GM12874 (cell line): ENCODE data around the gene MRPL9.

ENCODE experiments used
- TF ChIP-seq, protein P1 (sequence below): IDR thresholded peaks from 2 replicates; pipeline ENCODE4 v1.5.1; 2011; ENCODE audit warnings: low read depth, mild to moderate bottlenecking, control low read depth, low read length, moderate library complexity; ENCODE audit not compliant: insufficient read depth

Gene MRPL9

DNA sequence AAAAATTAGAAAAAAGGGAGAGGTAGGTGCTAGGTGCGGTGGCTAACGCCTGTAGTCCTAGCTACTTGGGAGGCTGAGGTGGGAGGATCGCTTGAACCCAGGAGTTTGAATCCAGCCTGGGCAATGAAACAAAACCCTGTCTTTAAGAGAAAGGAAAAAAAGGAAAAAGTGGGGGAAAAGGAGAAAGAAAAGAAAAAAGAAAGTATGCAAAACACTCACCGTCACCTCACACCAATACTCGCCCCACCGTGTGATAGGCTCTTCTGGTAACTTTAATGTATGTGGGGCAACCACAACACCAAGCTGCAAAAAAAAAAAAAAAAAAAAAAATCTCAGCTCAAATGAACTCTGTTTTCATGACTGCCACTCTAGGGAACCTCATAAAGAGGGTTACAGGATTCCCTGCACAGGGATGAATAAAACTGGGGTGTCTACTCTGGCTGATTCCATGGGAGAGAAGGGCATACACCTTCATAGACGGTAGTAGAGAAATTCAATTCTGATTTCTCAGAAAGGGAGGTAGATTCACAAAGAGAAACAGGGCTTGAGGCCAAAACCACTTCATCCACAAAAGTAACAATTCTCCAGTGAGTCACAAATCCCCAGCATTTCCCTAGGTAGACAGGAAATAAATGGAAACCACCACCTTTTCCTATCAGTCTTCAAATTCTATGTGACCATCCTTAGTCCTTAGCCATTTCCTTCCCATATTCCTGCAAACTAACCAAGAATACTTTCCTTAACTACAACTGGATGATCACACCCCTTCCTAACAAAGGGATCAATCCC is 2.5 kb downstream of the MRPL9 start:
- TF ChIP-seq, protein P1, sequence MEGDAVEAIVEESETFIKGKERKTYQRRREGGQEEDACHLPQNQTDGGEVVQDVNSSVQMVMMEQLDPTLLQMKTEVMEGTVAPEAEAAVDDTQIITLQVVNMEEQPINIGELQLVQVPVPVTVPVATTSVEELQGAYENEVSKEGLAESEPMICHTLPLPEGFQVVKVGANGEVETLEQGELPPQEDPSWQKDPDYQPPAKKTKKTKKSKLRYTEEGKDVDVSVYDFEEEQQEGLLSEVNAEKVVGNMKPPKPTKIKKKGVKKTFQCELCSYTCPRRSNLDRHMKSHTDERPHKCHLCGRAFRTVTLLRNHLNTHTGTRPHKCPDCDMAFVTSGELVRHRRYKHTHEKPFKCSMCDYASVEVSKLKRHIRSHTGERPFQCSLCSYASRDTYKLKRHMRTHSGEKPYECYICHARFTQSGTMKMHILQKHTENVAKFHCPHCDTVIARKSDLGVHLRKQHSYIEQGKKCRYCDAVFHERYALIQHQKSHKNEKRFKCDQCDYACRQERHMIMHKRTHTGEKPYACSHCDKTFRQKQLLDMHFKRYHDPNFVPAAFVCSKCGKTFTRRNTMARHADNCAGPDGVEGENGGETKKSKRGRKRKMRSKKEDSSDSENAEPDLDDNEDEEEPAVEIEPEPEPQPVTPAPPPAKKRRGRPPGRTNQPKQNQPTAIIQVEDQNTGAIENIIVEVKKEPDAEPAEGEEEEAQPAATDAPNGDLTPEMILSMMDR, result no peak

DNA sequence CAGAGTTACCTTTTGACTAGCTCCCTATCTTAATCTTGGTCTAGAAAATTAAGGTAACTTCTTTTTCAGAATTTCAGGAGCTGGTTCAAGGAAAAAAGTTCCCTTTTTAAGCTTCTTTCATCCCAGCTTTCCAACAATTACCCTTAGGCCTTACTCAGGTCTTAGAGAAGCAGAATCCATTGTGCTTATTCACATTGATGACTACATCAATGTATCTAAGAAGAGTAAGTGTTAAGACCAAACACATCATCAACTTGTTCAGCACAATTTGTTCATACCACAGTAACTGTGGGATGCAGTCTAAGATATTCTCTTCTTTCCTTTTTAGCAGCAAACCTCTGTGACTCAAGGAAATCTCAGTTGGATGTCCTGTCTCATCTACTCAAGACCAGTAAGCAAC is 4.1 kb downstream of the MRPL9 start:
- TF ChIP-seq, protein P1, result no peak

DNA sequence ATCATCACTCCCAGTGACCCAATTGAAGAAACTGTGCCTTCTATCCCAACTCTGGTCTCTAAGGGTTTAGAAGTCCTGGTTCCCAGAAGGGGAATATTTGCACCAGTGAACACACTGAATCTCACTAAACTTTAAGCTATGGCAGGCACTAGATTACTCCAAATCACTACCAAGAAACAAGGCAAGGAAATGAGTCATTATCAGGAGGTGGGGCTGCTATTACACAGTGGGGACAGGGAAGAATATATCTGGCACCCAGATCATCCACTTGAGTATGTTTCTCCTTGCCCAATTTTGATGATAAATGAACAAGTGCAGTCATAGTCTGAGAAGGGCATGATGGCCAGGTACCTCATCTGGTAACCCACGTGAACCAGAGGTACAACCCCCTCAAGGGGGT is 7.0 kb downstream of the MRPL9 start:
- TF ChIP-seq, protein P1, result no peak

DNA sequence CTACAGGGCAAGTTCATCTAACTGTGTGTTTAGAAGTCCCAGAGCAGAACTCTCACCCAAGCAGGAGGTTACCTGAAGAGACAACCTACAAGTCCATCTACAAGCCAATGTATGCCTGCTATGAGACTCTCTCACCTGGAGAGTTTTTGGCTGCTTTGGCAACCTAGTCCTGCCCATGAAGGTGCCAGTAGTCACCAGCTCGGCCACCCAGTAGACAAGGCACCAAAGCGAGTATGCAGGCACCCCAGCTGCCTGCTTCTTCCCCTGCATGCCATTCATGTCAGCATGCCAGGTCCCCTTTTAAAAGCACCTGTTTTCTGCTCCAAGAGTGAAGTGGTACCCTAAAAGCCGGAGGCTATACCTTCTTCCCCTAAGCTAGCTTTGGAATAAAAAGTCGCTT is 21.8 kb downstream of the MRPL9 start:
- TF ChIP-seq, protein P1, result no peak

DNA sequence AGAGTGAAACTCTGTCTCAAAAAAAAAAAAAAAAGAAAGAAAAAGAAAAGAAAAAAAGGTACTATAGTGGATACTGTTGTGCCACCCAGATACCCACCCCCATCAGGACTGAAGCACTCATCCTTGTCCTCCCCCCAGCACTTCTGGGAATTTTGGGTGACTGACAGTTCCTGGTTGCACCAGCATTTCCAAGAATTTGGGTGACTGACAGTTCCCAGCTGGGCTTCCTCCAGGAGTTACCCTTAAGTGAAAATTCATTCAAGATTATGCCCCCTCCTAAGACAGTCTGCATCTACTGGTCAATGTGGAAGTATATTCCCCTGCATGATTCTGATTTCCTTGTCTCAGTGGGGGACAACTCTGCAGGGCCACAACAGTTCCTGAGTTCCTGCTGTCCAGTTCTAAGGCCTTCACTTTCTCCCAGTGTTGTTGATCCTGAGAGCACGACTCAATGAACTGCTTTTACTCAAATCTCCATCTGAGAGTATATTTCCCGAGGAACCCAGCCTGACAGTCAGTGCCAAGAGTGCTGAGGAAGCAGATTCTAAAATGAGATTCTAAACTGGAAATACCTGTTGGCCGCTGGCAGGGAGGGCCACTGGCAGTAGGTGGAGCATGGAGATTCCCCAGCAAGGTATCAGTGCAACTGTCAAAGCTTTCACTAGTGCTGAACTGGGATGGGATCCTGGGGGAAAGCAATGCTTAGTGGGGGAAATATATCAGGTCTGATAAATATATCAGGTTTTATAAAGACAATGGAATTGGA is 23.5 kb downstream of the MRPL9 start:
- TF ChIP-seq, protein P1, result no peak

DNA sequence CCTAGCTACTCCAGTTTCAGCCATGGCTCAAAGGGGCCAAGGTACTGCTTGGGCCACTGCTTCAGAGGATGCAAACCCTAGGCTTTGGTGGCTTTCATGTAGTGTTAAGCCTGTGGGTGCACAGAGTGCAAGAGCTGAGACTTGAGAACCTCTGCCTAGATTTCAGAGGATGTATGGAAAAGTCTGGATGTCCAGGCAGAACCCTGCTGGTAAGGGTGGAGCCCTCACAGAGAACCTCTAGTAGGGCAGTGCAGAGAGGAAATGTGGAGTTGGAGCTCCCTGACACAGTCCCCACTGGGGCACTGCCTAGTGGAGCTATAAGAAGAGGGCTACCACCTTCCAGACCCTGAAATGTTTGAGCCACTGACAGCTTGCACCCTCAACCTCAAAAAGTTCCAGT is 25.8 kb downstream of the MRPL9 start:
- TF ChIP-seq, protein P1, result no peak

DNA sequence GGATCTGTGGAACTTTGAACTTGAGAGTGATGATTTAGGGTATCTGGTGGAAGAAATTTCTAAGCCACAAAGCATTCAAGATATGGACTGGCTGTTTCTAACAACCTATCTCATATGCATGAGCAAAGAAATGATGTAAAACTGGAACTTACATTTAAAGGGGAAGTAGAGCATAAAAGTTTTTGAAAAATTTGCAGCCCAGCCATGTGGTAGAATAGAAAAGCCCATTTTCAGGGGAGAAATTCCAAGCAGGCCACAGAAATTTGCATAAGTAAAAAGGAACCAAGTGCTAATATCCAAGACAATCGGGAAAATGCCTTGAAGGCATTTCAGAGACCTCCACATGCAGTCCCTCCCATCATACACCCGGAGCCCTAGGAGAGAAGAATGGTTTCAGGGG is 26.3 kb downstream of the MRPL9 start:
- TF ChIP-seq, protein P1, result no peak
